H9 (cell line): Measurements from ENCODE around the gene PRKAG1. TPM values are rescaled to one million over a fixed set of nuclear protein-coding genes. Genes with fewer than 3 reads are reported as not detected.

Experiments used
- DNase-seq: peaks from one replicate; pipeline ENCODE4 v3.0.0-alpha.2; 2017
- H2AFZ ChIP-seq: one replicate; pipeline ENCODE4 v1.6.1; 2013; ENCODE audit warnings: mild to moderate bottlenecking, low read length, control low read depth, moderate library complexity
- H2AK5ac ChIP-seq: 2 replicates; pipeline ENCODE4 v1.6.1; 2013; ENCODE audit warnings: low read length, control low read depth, mixed read lengths; ENCODE audit not compliant: insufficient read length
- H2BK120ac ChIP-seq: one replicate; pipeline ENCODE4 v1.6.1; 2013; ENCODE audit warnings: low read depth, mild to moderate bottlenecking, low read length, control low read depth, inconsistent platforms; ENCODE audit not compliant: poor library complexity, severe bottlenecking
- H2BK12ac ChIP-seq: 2 replicates; pipeline ENCODE4 v1.6.1; 2013; ENCODE audit warnings: low read length, control low read depth, mixed read lengths, low read depth; ENCODE audit not compliant: insufficient read length
- H2BK15ac ChIP-seq: 2 replicates; pipeline ENCODE4 v1.6.1; 2013; ENCODE audit warnings: low read depth, low read length, control low read depth
- H2BK20ac ChIP-seq: one replicate; pipeline ENCODE4 v1.6.1; 2013; ENCODE audit warnings: low read depth, mild to moderate bottlenecking, low read length, control low read depth, inconsistent platforms; ENCODE audit not compliant: poor library complexity, severe bottlenecking
- H2BK5ac ChIP-seq: 2 replicates; pipeline ENCODE4 v1.6.1; 2013; ENCODE audit warnings: low read length, control low read depth, mixed read lengths; ENCODE audit not compliant: insufficient read length
- H3K14ac ChIP-seq: 2 replicates; pipeline ENCODE4 v1.6.1; 2013; ENCODE audit warnings: low read length, control low read depth; ENCODE audit not compliant: insufficient read depth
- H3K18ac ChIP-seq: 2 replicates; pipeline ENCODE4 v1.6.1; 2013; ENCODE audit warnings: low read depth, mild to moderate bottlenecking, mixed read lengths, low read length, control low read depth; ENCODE audit not compliant: insufficient read length
- H3K23ac ChIP-seq: 2 replicates; pipeline ENCODE4 v1.6.1; 2013; ENCODE audit warnings: low read length, control low read depth, mixed read lengths, low read depth; ENCODE audit not compliant: insufficient read length
- H3K23me2 ChIP-seq: 2 replicates; pipeline ENCODE4 v1.6.1; 2013; ENCODE audit warnings: low read depth, mild to moderate bottlenecking, mixed read lengths, low read length, control low read depth; ENCODE audit not compliant: insufficient read length, poor library complexity, severe bottlenecking
- H3K27ac ChIP-seq: 2 replicates; pipeline ENCODE4 v1.5.1; 2013; ENCODE audit warnings: low read length, control low read depth, mixed read lengths, low read depth; ENCODE audit not compliant: insufficient read length
- H3K27me3 ChIP-seq: 2 replicates; pipeline ENCODE4 v1.6.1; 2013; ENCODE audit warnings: low read length, control low read depth, inconsistent platforms; ENCODE audit not compliant: insufficient read depth
- H3K4ac ChIP-seq: 2 replicates; pipeline ENCODE4 v1.6.1; 2013; ENCODE audit warnings: low read depth, mild to moderate bottlenecking, control low read depth, inconsistent platforms, low read length, moderate library complexity
- H3K4me1 ChIP-seq: 2 replicates; pipeline ENCODE4 v1.6.1; 2013; ENCODE audit warnings: low read length, control low read depth, inconsistent platforms; ENCODE audit not compliant: insufficient read depth
- H3K4me2 ChIP-seq: 2 replicates; pipeline ENCODE4 v1.6.1; 2013; ENCODE audit warnings: low read length, control low read depth, mixed read lengths; ENCODE audit not compliant: insufficient read length, insufficient read depth
- H3K56ac ChIP-seq: 2 replicates; pipeline ENCODE4 v1.6.1; 2013; ENCODE audit warnings: low read depth, mild to moderate bottlenecking, mixed read lengths, low read length, control low read depth; ENCODE audit not compliant: insufficient read length
- H3K79me1 ChIP-seq: 2 replicates; pipeline ENCODE4 v1.6.1; 2013; ENCODE audit warnings: low read depth, mild to moderate bottlenecking, moderate library complexity, low read length, control low read depth, inconsistent platforms; ENCODE audit not compliant: insufficient read depth, poor library complexity, severe bottlenecking
- H3K79me2 ChIP-seq: 2 replicates; pipeline ENCODE4 v1.6.1; 2013; ENCODE audit warnings: low read length, control low read depth, inconsistent platforms; ENCODE audit not compliant: insufficient read depth
- H3K9ac ChIP-seq: 2 replicates; pipeline ENCODE4 v1.6.1; 2013; ENCODE audit warnings: low read length, control low read depth, mixed read lengths; ENCODE audit not compliant: insufficient read length; ENCODE audit errors: extremely low read depth
- H3K9me3 ChIP-seq: one replicate; pipeline ENCODE4 v1.6.1; 2013; ENCODE audit warnings: low read depth, low read length, inconsistent platforms; ENCODE audit not compliant: control insufficient read depth
- H3T11ph ChIP-seq: one replicate; pipeline ENCODE4 v1.6.1; 2013; ENCODE audit warnings: mild to moderate bottlenecking, low read length, control low read depth, inconsistent platforms
- H4K20me1 ChIP-seq: one replicate; pipeline ENCODE4 v1.6.1; 2013; ENCODE audit not compliant: control insufficient read depth, insufficient read length, insufficient read depth
- H4K5ac ChIP-seq: 2 replicates; pipeline ENCODE4 v1.6.1; 2013; ENCODE audit warnings: low read depth, mild to moderate bottlenecking, mixed read lengths, low read length, control low read depth; ENCODE audit not compliant: insufficient read length
- H4K8ac ChIP-seq: replicated peaks from 2 replicates; pipeline ENCODE4 v1.6.1; 2013; ENCODE audit warnings: low read length, control low read depth, mixed read lengths, low read depth; ENCODE audit not compliant: insufficient read length
- H4K91ac ChIP-seq: 2 replicates; pipeline ENCODE4 v1.6.1; 2013; ENCODE audit warnings: low read depth, mild to moderate bottlenecking, moderate library complexity, mixed read lengths, low read length, control low read depth; ENCODE audit not compliant: insufficient read length
- H3K27ac Mint-ChIP-seq, 3 experiments: 2 replicates in 2 of 3; 3 replicates in 1 of 3; pipeline ENCODE4 v1.8.0; 2020 to 2021; ENCODE audit warnings: mixed read lengths in 3 of 3, mild to moderate bottlenecking in 1 of 3, moderate library complexity in 1 of 3
- H3K27me3 Mint-ChIP-seq: 2 replicates; pipeline ENCODE4 v1.8.0; 2021; ENCODE audit warnings: low read depth, mild to moderate bottlenecking, moderate library complexity, mixed read lengths
- H3K36me3 Mint-ChIP-seq, 3 experiments: 2 replicates in 2 of 3; 3 replicates in 1 of 3; pipeline ENCODE4 v1.8.0; 2020 to 2021; ENCODE audit warnings: low read depth in 3 of 3, mixed read lengths in 3 of 3; ENCODE audit not compliant: insufficient read depth in 1 of 3
- H3K4me1 Mint-ChIP-seq, 2 experiments: 2 replicates each; pipeline ENCODE4 v1.8.0; 2020; ENCODE audit warnings: mixed read lengths in 2 of 2
- H3K4me3 Mint-ChIP-seq, 2 experiments: 2 replicates in 1 of 2; 3 replicates in 1 of 2; pipeline ENCODE4 v1.8.0; 2020 to 2021; ENCODE audit warnings: mild to moderate bottlenecking in 2 of 2, mixed read lengths in 2 of 2, moderate library complexity in 1 of 2
- H3K9me3 Mint-ChIP-seq, 2 experiments: 2 replicates in 1 of 2; 3 replicates in 1 of 2; pipeline ENCODE4 v1.8.0; 2020; ENCODE audit warnings: mild to moderate bottlenecking in 2 of 2, mixed read lengths in 2 of 2, moderate library complexity in 1 of 2
- CTCF ChIP-seq: fragments of 200-600 bp; sonication (generic); conservative IDR thresholded peaks from 3 replicates; pipeline ENCODE4 v1.8.0; 2021; ENCODE audit warnings: antibody characterized with exemption, mild to moderate bottlenecking
- WGBS: extraction: QIAGEN DNeasy Blood & Tissue Kit; methylation state at CpG from one replicate; pipeline ENCODE4 v1.1.7; 2013; ENCODE audit warnings: missing lambda C conversion rate, low lambda C conversion rate, mixed read lengths; ENCODE audit not compliant: insufficient read length; ENCODE audit errors: extremely low coverage; 5-methylcytosine and 5-hydroxymethylcytosine counted together
- total RNA-seq: library from RNA; stranded (reverse); gene quantifications from 2 replicates; pipeline ENCODE4 v1.2.1, GENCODE V29; 2021

The PRKAG1 gene
- total RNA-seq, 1 experiment from 2014 or later: 34.8 TPM

DNA sequence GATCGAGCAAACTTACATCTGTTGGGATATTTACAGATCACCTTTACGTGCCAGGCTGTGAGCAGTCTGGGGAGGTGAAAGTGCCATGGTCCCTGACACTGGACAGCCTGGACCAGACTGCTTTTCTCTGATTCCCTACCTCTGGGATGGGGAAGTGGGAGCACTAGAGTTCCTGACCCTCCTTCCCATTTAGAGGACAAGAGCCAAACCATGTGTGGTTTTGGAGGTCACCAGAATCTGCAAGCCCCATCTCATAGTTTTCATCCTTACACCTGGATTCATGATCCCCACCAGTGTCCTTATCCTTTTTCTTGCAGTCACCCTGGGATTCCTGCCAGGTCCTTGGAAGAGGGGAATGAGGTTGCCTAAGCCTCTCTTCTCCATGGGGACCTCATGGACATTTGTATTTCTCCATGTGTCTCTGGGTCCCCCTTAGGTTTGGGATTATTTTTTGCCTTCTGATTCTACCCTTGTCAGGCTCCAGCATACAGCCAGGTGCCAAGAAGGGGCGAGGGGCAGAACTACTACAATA, 45.6 kb downstream of the PRKAG1 start:
- peaks cover 91% of the 10 kb centered on the region for H3K27me3 ChIP-seq
- H3K4me3 Mint-ChIP-seq: no peak overlapping the region

More for the DNA sequence above, 45.6 kb downstream of the PRKAG1 start:
- H2BK12ac ChIP-seq: no peak overlapping the region
- peaks cover 9% of the 10 kb centered on the region for H3K23me2 ChIP-seq
- no peaks in the 10 kb centered on the region for H3K9me3 ChIP-seq
- H3K27me3 Mint-ChIP-seq: peaks cover 99% of the 10 kb centered on the region
- H2BK5ac ChIP-seq: no peak overlapping the region
- no peak overlapping the region for H2BK20ac ChIP-seq
- H2BK120ac ChIP-seq: no peak overlapping the region
- no peak overlapping the region for H3K14ac ChIP-seq
- H3K4me1 ChIP-seq: peaks cover 4% of the 10 kb centered on the region
- no peak overlapping the region for H2AK5ac ChIP-seq
- H3K36me3 Mint-ChIP-seq: no peaks in the 10 kb centered on the region; a peak in 1 of 7 replicates
- TF ChIP-seq CTCF: no peak
- H4K5ac ChIP-seq: no peak overlapping the region
- H3T11ph ChIP-seq: no peak overlapping the region
- H3K79me1 ChIP-seq: no peaks in the 10 kb centered on the region
- H4K8ac ChIP-seq: no peak overlapping the region
- H3K79me2 ChIP-seq: no peaks in the 10 kb centered on the region
- WGBS: no CpG with 5 or more reads among the region's 3 CpGs
- no peak overlapping the region for H3K27ac ChIP-seq
- no peak for DNase-seq
- no peak overlapping the region for H4K91ac ChIP-seq
- peaks cover 39 to 46% of the 10 kb centered on the region in 2 experiments for H3K4me1 Mint-ChIP-seq
- no peak overlapping the region for H3K23ac ChIP-seq
- H3K56ac ChIP-seq: no peak overlapping the region
- H4K20me1 ChIP-seq: no peaks in the 10 kb centered on the region
- H3K4ac ChIP-seq: no peak overlapping the region
- no peak overlapping the region for H2AFZ ChIP-seq
- H2BK15ac ChIP-seq: no peak overlapping the region
- no peak overlapping the region for H3K27ac Mint-ChIP-seq
- H3K9ac ChIP-seq: no peak overlapping the region
- no peak overlapping the region for H3K18ac ChIP-seq
- peaks cover 4 to 5% of the 10 kb centered on the region in 2 experiments; a peak in 4 of 5 replicates for H3K9me3 Mint-ChIP-seq
- H3K4me2 ChIP-seq: no peak overlapping the region
